A549 (cell line): ENCODE measurements around the gene CDKN1C. TPM values are rescaled to one million over a fixed set of nuclear protein-coding genes. Genes with fewer than 3 reads are reported as not detected.
A peak's percentile ranks its signal among the peaks of the same experiment; 100 is the strongest.

ENCODE experiments used
- ATAC-seq, 2 experiments: fragments of 200-7000 bp in 1 of 2; fragments of >200 bp in 1 of 2; cut with Nextera tagmentation in 1 of 2; cut with Tn5 transposase in 1 of 2; 3 replicates each; pipeline versions ENCODE4 v1.8.0 to v1.9.1; 2018 to 2020; ENCODE audit warnings: mild to moderate bottlenecking in 1 of 2, moderate library complexity in 1 of 2
- CTCF ChIA-PET: fragments of 300-600 bp; sonication (Branson Sonifier 250); formaldehyde crosslinking; extraction: SDS; loops from one replicate; lab custom pipeline; 2021; ENCODE audit warnings: antibody characterized with exemption, inconsistent platforms; lab: Yijun Ruan, JAX
- POLR2A ChIA-PET: fragments of 350-600 bp; formaldehyde crosslinking; extraction: SDS; loops from one replicate; lab custom pipeline; 2021; ENCODE audit warnings: antibody characterized with exemption, inconsistent platforms; lab: Yijun Ruan, JAX
- DNase-seq, 2 experiments: peaks; one replicate each; pipeline versions ENCODE4 v3.0.0 to v3.0.0-alpha.2; 2011 to 2016; ENCODE audit warnings: low read depth in 1 of 2, low spot score in 1 of 2
- FAIRE-seq: peaks from 2 replicates; lab custom pipeline; 2011; peaks lifted over from hg19 to GRCh38; lab: Jason Lieb, UNC
- H3K27ac ChIP-seq, 2 experiments: fragments of >200 bp; sonication (Bioruptor Twin); formaldehyde crosslinking; 3 replicates each; pipeline ENCODE4 v1.5.1; 2016 to 2017
- H3K4me1 ChIP-seq: fragments of >200 bp; sonication (Bioruptor Twin); formaldehyde crosslinking; 3 replicates; pipeline ENCODE4 v1.6.1; 2016
- H3K4me2 ChIP-seq: fragments of >200 bp; sonication (Bioruptor Twin); formaldehyde crosslinking; 3 replicates; pipeline ENCODE4 v1.6.1; 2016
- H3K4me3 ChIP-seq: fragments of >200 bp; sonication (Bioruptor Twin); formaldehyde crosslinking; 3 replicates; pipeline ENCODE4 v1.5.1; 2016
- H3K9me3 ChIP-seq: fragments of >200 bp; sonication (Bioruptor Twin); formaldehyde crosslinking; 3 replicates; pipeline ENCODE4 v1.6.1; 2016
- CBX2 ChIP-seq: fragments of 200-600 bp; sonication (generic); IDR thresholded peaks from 2 replicates; pipeline ENCODE4 v1.6.1; 2016; ENCODE audit warnings: low read depth, mild to moderate bottlenecking, borderline replicate concordance
- CBX8 ChIP-seq: fragments of 200-600 bp; sonication (generic); IDR thresholded peaks from 2 replicates; pipeline ENCODE4 v1.6.1; 2016
- CHD2 ChIP-seq: fragments of 150-350 bp; IDR thresholded peaks from 2 replicates; pipeline ENCODE4 v1.6.1; 2014; ENCODE audit warnings: low read length; ENCODE audit not compliant: partially characterized antibody
- EHMT2 ChIP-seq: fragments of 200-600 bp; sonication (generic); IDR thresholded peaks from 2 replicates; pipeline ENCODE4 v1.6.1; 2016; ENCODE audit warnings: antibody characterized with exemption, low read depth, mild to moderate bottlenecking, moderate library complexity
- EP300 ChIP-seq, 2 experiments: fragments of >200 bp; sonication (Bioruptor Twin); formaldehyde crosslinking; IDR thresholded peaks; 2 replicates in 1 of 2; 3 replicates in 1 of 2; pipeline ENCODE4 v1.6.1; 2016 to 2017
- FOSB ChIP-seq: fragments of 250-450 bp; sonication (Bioruptor Pico); IDR thresholded peaks from 2 replicates; pipeline ENCODE4 v1.5.0; 2020; ENCODE audit warnings: mild to moderate bottlenecking, moderate library complexity
- FOSL2 ChIP-seq, 2 experiments: fragments of 450-650 bp in 1 of 2; fragments of >200 bp in 1 of 2; sonication (Bioruptor Twin) in 1 of 2; formaldehyde crosslinking; IDR thresholded peaks; 2 replicates each; pipeline versions ENCODE4 v1.5.0 to v1.6.1; 2016 to 2020; ENCODE audit warnings: mild to moderate bottlenecking in 1 of 2, moderate library complexity in 1 of 2
- HDAC2 ChIP-seq: fragments of 200-600 bp; sonication (generic); IDR thresholded peaks from 2 replicates; pipeline ENCODE4 v1.6.1; 2016
- HEYL ChIP-seq: fragments of 250-450 bp; sonication (Bioruptor Pico); IDR thresholded peaks from 2 replicates; pipeline ENCODE4 v1.8.0; 2021; ENCODE audit warnings: mild to moderate bottlenecking, moderate library complexity
- HOXA7 ChIP-seq: fragments of 250-450 bp; sonication (Bioruptor Pico); IDR thresholded peaks from 2 replicates; pipeline ENCODE4 v1.5.0; 2020; ENCODE audit warnings: mild to moderate bottlenecking, moderate library complexity
- HOXB5 ChIP-seq: fragments of 250-450 bp; sonication (Bioruptor Pico); IDR thresholded peaks from 2 replicates; pipeline ENCODE4 v1.5.0; 2020; ENCODE audit warnings: mild to moderate bottlenecking, moderate library complexity
- MAZ ChIP-seq: fragments of 150-350 bp; IDR thresholded peaks from 2 replicates; pipeline ENCODE4 v1.6.1; 2014; ENCODE audit warnings: antibody characterized with exemption, low read depth, low read length, borderline replicate concordance
- NFE2L2 ChIP-seq: fragments of 150-350 bp; conservative IDR thresholded peaks from 2 replicates; pipeline ENCODE4 v1.6.1; 2014; ENCODE audit warnings: low read length
- PBX3 ChIP-seq: IDR thresholded peaks from 2 replicates; pipeline ENCODE4 v1.6.1; 2012
- PHF8 ChIP-seq: fragments of 200-600 bp; sonication (generic); IDR thresholded peaks from 2 replicates; pipeline ENCODE4 v1.6.1; 2016; ENCODE audit warnings: low read depth, mild to moderate bottlenecking, antibody characterized with exemption, moderate library complexity, borderline replicate concordance
- POLR2A ChIP-seq: IDR thresholded peaks from 2 replicates; pipeline ENCODE4 v1.6.1; 2012; ENCODE audit warnings: mild to moderate bottlenecking, low read length
- REST ChIP-seq: fragments of 200-600 bp; sonication (generic); IDR thresholded peaks from 2 replicates; pipeline ENCODE4 v1.6.1; 2016; ENCODE audit warnings: antibody characterized with exemption, mild to moderate bottlenecking, moderate library complexity
- SMC3 ChIP-seq: fragments of >200 bp; sonication (Bioruptor Twin); formaldehyde crosslinking; IDR thresholded peaks from 3 replicates; pipeline ENCODE4 v1.6.1; 2018; ENCODE audit warnings: inconsistent platforms
- TFCP2L1 ChIP-seq: fragments of 250-450 bp; sonication (Bioruptor Pico); IDR thresholded peaks from 2 replicates; pipeline ENCODE4 v1.5.0; 2021; ENCODE audit warnings: mild to moderate bottlenecking
- ZC3H11A ChIP-seq: fragments of 450-650 bp; IDR thresholded peaks from 2 replicates; pipeline ENCODE4 v1.6.1; 2014; ENCODE audit warnings: antibody characterized with exemption, mild to moderate bottlenecking
- ZFP36 ChIP-seq: fragments of 450-650 bp; IDR thresholded peaks from 2 replicates; pipeline ENCODE4 v1.6.1; 2014; ENCODE audit warnings: borderline replicate concordance; ENCODE audit not compliant: partially characterized antibody
- ZNF302 ChIP-seq: fragments of 250-450 bp; sonication (Bioruptor Pico); IDR thresholded peaks from 2 replicates; pipeline ENCODE4 v1.9.0; 2021; ENCODE audit warnings: inconsistent platforms, mild to moderate bottlenecking, moderate library complexity
- ZSCAN20 ChIP-seq: fragments of 250-450 bp; sonication (Bioruptor Pico); IDR thresholded peaks from 2 replicates; pipeline ENCODE4 v1.8.0; 2022; ENCODE audit warnings: mild to moderate bottlenecking, moderate library complexity
- WGBS: methylation state at CpG from one replicate; pipeline ENCODE4 v1.1.6; 2017; ENCODE audit errors: missing lambda C conversion rate; 5-methylcytosine and 5-hydroxymethylcytosine counted together
- polyA plus RNA-seq, 4 experiments: library from polyadenylated mRNA; depleted of rRNA in 3 of 4; stranded (reverse); fragments of >200 nt; fragmentation: RNase III in 1 of 4; extraction: RNeasy Plus Mini Kit Qiagen cat#74134 plus additional on column Dnase treatment in 1 of 4; gene quantifications; 2 replicates in 3 of 4; 3 replicates in 1 of 4; pipeline ENCODE4 v1.2.3, GENCODE V29; 2011 to 2017
- TF ChIP-seq, protein P1 (sequence below): fragments of 250-450 bp; sonication (Bioruptor Pico); IDR thresholded peaks from 2 replicates; pipeline ENCODE4 v1.5.0; 2020; ENCODE audit warnings: low read depth, mild to moderate bottlenecking, moderate library complexity

The CDKN1C gene
- polyA plus RNA-seq, 2 of the 4 experiments (the other 2 are of a cell fraction): 0.30 to 0.41 TPM

DNA sequence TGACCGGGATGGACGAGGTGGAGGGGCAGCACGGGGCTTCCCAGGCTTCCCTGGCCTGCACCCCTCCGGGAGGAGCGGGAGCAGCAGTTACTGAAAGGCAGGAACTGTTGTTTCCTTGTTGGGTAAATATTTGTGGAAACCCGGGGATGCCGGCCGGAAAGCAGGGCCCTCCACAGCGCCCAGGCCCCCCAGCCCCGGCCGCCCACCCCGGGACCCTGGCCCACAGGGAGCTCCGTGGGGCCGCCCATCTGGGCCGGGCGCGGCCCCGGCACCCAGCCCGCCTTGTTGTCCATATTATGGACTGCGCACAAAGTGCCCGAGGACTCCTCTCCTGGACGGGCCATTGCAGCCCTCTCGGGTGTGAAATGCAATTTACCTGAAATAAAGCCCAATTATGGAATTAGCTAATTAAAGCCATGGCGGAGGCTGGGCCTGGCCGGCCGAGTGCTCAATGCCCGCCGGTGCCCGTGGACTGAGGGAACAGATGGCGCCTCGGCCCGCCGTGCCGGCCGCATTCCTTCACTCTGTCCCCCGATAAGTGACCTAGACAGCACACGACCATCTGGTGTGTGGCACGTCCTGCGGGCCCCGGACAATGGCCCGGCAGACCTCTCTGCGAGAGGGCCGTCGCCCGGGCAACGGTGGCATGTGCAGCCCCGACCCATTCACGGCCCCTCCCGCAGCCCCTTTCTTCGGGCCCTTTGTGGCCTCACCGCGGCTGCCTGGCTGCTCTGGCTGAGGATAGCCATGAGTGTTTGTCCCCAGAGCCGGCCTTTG, 35.4 kb downstream of the CDKN1C start:
- DNase-seq: no peak
- FAIRE-seq: no peak
- no peak overlapping the region for H3K27ac ChIP-seq
- CTCF ChIA-PET: interaction anchor here (1.9 kb wide), 1 partner anchor 317 kb away, joined by 5 read pairs; no protein-coding TSS in a partner anchor
- WGBS: 78% methylated on average over 40 of the region's 53 CpGs
- no peak overlapping the region for H3K4me2 ChIP-seq
- TF ChIP-seq TFCP2L1 (CRISPR knock-in tag): no peak
- no peak for TF ChIP-seq HOXA7 (CRISPR knock-in tag)
- POLR2A ChIA-PET: no interaction called here
- ATAC-seq: no peak
- peaks cover 6% of the 10 kb centered on the region; the same call in 2 of the 3 replicates for H3K4me1 ChIP-seq
- no peaks in the 10 kb centered on the region for H3K9me3 ChIP-seq
- no peak overlapping the region for H3K4me3 ChIP-seq

- no peak for FAIRE-seq
These were observed 37.1 kb downstream of the CDKN1C start for GRCh38 chr11:2848497-2848896.

DNA sequence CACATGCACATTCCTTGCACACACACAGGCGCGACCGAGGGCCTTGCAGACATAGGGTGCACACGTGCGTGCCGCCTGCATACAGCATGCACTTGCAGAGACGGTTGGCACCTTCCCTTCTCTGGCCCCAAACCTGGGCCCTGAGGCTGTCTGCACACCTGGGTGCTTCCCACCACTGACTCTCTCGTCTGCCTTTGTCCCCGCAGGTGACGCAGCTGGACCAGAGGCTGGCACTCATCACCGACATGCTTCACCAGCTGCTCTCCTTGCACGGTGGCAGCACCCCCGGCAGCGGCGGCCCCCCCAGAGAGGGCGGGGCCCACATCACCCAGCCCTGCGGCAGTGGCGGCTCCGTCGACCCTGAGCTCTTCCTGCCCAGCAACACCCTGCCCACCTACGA, 38.0 kb downstream of the CDKN1C start:
- WGBS: 74% methylated on average over 15 of the region's 21 CpGs
- TF ChIP-seq POLR2A: no peak
- no peak for TF ChIP-seq MAZ
- Histone ChIP-seq H3K4me2 (no peak overlapping the region), H3K27ac (no peak overlapping the region), H3K4me3 (no peak overlapping the region), H3K4me1 (peaks cover 6% of the 10 kb centered on the region; the same call in 2 of the 3 replicates), H3K9me3 (no peaks in the 10 kb centered on the region)
- DNase-seq (no peak), FAIRE-seq (no peak), ATAC-seq (no peak)
- POLR2A ChIA-PET: no interaction called here
- CTCF ChIA-PET: no interaction called here

More at GRCh38 chr11:2848497-2848896, 37.1 kb downstream of the CDKN1C start:
- DNase-seq (no peak), ATAC-seq (peak in 1 of 2 experiments; percentile 24; a peak in 2 of 6 replicates)
- Histone ChIP-seq H3K4me1 (peaks cover 6% of the 10 kb centered on the region; the same call in 2 of the 3 replicates), H3K4me2 (no peak overlapping the region), H3K27ac (no peak overlapping the region), H3K9me3 (no peaks in the 10 kb centered on the region), H3K4me3 (no peak overlapping the region)
- ChIA-PET POLR2A (no interaction called here), CTCF (interaction anchor here (1.1 kb wide), 1 partner anchor 315 kb away, joined by 3 read pairs; no protein-coding TSS in a partner anchor)
- TF ChIP-seq HEYL (CRISPR knock-in tag): no peak
- TF ChIP-seq ZFP36: no peak
- TF ChIP-seq EHMT2: no peak
- TF ChIP-seq REST: no peak
- TF ChIP-seq, protein P1, sequence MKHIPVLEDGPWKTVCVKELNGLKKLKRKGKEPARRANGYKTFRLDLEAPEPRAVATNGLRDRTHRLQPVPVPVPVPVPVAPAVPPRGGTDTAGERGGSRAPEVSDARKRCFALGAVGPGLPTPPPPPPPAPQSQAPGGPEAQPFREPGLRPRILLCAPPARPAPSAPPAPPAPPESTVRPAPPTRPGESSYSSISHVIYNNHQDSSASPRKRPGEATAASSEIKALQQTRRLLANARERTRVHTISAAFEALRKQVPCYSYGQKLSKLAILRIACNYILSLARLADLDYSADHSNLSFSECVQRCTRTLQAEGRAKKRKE (CRISPR knock-in tag): no peak
- TF ChIP-seq FOSB (CRISPR knock-in tag): no peak
- no peak for TF ChIP-seq EP300 (IDR thresholded peaks at IDR 0.05)
- TF ChIP-seq CHD2: no peak
- no peak for TF ChIP-seq FOSL2 (IDR thresholded peaks at IDR 0.05)
- TF ChIP-seq FOSL2 (CRISPR knock-in tag; IDR thresholded peaks at IDR 0.05): no peak
- WGBS: 83% methylated on average over 5 of the region's 9 CpGs

DNA sequence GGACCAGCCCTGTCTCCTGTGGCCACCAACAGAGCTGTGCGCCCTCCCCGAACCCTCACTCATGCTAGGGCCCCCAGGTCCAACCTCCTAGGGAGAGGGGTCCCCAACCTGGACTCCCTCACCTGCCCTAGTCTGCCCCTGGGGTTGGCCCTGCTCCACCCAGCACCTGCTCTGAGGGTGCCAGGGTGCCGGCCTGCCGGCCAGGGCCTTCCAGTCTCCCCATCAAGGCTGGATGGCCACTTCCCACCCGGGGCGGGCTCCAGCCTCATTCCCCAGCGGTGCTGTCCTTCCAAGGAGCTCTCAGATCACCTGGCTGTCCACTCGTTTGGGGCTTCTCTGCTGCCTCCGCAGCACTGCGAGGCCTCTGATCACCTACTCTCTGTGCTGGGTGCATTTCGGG, 39.1 kb downstream of the CDKN1C start:
- ATAC-seq (no peak), DNase-seq (no peak), FAIRE-seq (no peak)
- 67% methylated on average over 9 of the region's 11 CpGs for WGBS
- peaks cover under 1% of the 10 kb centered on the region; the same call in 2 of the 3 replicates for H3K4me1 ChIP-seq
- no peak overlapping the region for H3K4me2 ChIP-seq
- no peak overlapping the region for H3K4me3 ChIP-seq
- H3K9me3 ChIP-seq: no peaks in the 10 kb centered on the region
- ChIA-PET POLR2A (no interaction called here), CTCF (interaction anchor here (0.7 kb wide), 1 partner anchor 9 kb away, joined by 3 read pairs; no protein-coding TSS in a partner anchor)
- H3K27ac ChIP-seq: no peak overlapping the region
- TF ChIP-seq PBX3 (no peak), ZNF302 (CRISPR knock-in tag) (no peak), ZSCAN20 (no peak), PHF8 (no peak), HOXB5 (CRISPR knock-in tag) (no peak), CBX8 (no peak), SMC3 (no peak), CBX2 (no peak), HDAC2 (no peak), NFE2L2 (no peak), FOSL2 (IDR thresholded peaks at IDR 0.05) (no peak), FOSL2 (CRISPR knock-in tag; IDR thresholded peaks at IDR 0.05) (no peak), ZC3H11A (no peak)
- TF ChIP-seq, protein P1 (CRISPR knock-in tag): no peak
